Astrocyte (in vitro differentiated cells and primary cell): ENCODE measurements around the gene PLBD1. TPM values are rescaled to one million over a fixed set of nuclear protein-coding genes. Genes with fewer than 3 reads are reported as not detected.

Experiments
- DNase-seq: peaks from one replicate; pipeline ENCODE4 v3.0.0-alpha.2; 2010; ENCODE audit warnings: low read depth
- FAIRE-seq: peaks from 2 replicates; lab custom pipeline; 2011; peaks lifted over from hg19 to GRCh38; lab: Jason Lieb, UNC
- H2AFZ ChIP-seq: 2 replicates; pipeline ENCODE4 v1.6.0; 2012; ENCODE audit warnings: low read depth, low read length, inconsistent platforms
- H3K27ac ChIP-seq: 2 replicates; pipeline ENCODE4 v1.5.1; 2011; ENCODE audit warnings: low read depth, low read length, inconsistent platforms
- H3K27me3 ChIP-seq: 2 replicates; pipeline ENCODE4 v1.6.0; 2011; ENCODE audit warnings: low read length, inconsistent platforms; ENCODE audit not compliant: insufficient read depth
- H3K36me3 ChIP-seq: 2 replicates; pipeline ENCODE4 v1.5.1; 2011; ENCODE audit warnings: low read length, inconsistent platforms; ENCODE audit not compliant: insufficient read depth
- H3K4me1 ChIP-seq: 2 replicates; pipeline ENCODE4 v1.5.1; 2011; ENCODE audit warnings: low read length, inconsistent platforms; ENCODE audit not compliant: insufficient read depth
- H3K4me2 ChIP-seq: 2 replicates; pipeline ENCODE4 v1.6.0; 2012; ENCODE audit warnings: low read length, inconsistent platforms
- H3K4me3 ChIP-seq: 2 replicates; pipeline ENCODE4 v1.5.1; 2011; ENCODE audit warnings: low read depth, mild to moderate bottlenecking, low read length, inconsistent platforms; ENCODE audit not compliant: insufficient read depth
- H3K79me2 ChIP-seq: 2 replicates; pipeline ENCODE4 v1.6.0; 2012; ENCODE audit warnings: mild to moderate bottlenecking, low read length, inconsistent platforms; ENCODE audit not compliant: insufficient read depth
- H3K9ac ChIP-seq: 2 replicates; pipeline ENCODE4 v1.6.0; 2012; ENCODE audit warnings: mild to moderate bottlenecking, low read length, inconsistent platforms
- H3K9me3 ChIP-seq: 2 replicates; pipeline ENCODE4 v1.5.1; 2012; ENCODE audit warnings: low read depth, mild to moderate bottlenecking, low read length, inconsistent platforms; ENCODE audit not compliant: insufficient read depth
- H4K20me1 ChIP-seq: 2 replicates; pipeline ENCODE4 v1.6.0; 2012; ENCODE audit warnings: low read length, inconsistent platforms; ENCODE audit not compliant: insufficient read depth
- H3K27ac Mint-ChIP-seq: one replicate; pipeline ENCODE4 v1.8.0; 2021; ENCODE audit warnings: mild to moderate bottlenecking, mixed read lengths; ENCODE audit not compliant: unreplicated experiment
- H3K27me3 Mint-ChIP-seq: one replicate; pipeline ENCODE4 v1.8.0; 2021; ENCODE audit warnings: low read depth, mixed read lengths; ENCODE audit not compliant: unreplicated experiment
- H3K36me3 Mint-ChIP-seq: one replicate; pipeline ENCODE4 v1.8.0; 2021; ENCODE audit warnings: low read depth, mixed read lengths; ENCODE audit not compliant: unreplicated experiment
- H3K4me1 Mint-ChIP-seq: one replicate; pipeline ENCODE4 v1.8.0; 2021; ENCODE audit warnings: low read depth, mixed read lengths; ENCODE audit not compliant: unreplicated experiment
- H3K4me3 Mint-ChIP-seq: one replicate; pipeline ENCODE4 v1.8.0; 2021; ENCODE audit warnings: mild to moderate bottlenecking, moderate library complexity, mixed read lengths; ENCODE audit not compliant: unreplicated experiment
- H3K9me3 Mint-ChIP-seq: one replicate; pipeline ENCODE4 v1.8.0; 2021; ENCODE audit warnings: mild to moderate bottlenecking, mixed read lengths; ENCODE audit not compliant: unreplicated experiment
- EZH2 ChIP-seq: IDR thresholded peaks from 2 replicates; pipeline ENCODE4 v1.6.1; 2012; ENCODE audit warnings: mild to moderate bottlenecking, low read length, inconsistent platforms; ENCODE audit not compliant: insufficient read depth
- total RNA-seq: library from RNA; stranded (reverse); gene quantifications from 2 replicates; pipeline ENCODE4 v1.2.1, GENCODE V29; 2021
- TF ChIP-seq, protein P1 (sequence below): IDR thresholded peaks from 2 replicates; pipeline ENCODE4 v1.5.1; 2011; ENCODE audit warnings: low read depth, mild to moderate bottlenecking, inconsistent platforms, low read length, moderate library complexity; ENCODE audit not compliant: insufficient read depth

Gene PLBD1
- total RNA-seq, 1 donor from 2014 or later, result 0.57 TPM

DNA sequence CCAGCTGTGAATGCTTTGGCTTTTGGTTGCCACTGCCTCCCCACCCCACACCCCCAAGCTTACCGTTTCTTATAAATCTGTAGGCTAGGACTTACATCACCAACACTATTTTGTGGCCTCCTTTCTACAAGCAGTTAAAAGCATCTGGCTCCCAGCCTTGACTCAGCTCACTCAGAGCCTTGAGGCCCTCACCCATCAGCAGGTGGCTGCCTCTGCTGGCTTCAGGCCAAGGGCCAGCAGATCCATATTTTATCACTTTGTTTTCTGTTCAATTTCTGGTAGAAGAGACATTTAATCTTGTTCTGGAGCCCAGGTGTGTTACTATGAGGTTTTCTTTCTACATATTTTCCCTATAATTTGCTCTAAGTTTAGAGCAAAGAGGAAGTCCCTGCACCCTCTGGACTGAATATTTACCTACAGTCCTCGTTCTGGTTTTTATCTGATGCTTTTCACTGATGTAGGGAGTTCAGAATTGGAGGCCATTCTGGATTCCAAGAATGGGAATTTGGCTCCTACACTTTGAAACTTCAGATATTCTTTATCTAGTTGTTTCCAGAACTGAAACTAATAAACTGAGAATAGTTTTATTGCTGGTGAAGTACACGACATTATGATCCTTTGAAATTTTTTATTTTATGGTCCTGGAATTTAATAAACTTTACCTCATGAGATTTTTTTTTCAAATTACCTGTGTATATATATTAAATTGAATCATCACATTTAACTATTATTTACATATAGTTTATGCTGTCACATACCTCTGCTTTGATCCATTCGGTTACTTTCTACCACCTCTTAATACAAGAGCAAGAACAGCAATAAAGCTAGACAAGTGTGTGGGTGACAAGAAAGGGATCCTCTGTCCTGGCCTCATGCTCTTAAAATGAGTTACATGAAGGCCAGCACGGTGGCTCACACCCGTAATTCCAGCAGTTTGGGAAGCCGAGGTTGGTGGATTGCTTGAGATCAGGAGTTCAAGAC lies 22.2 kb downstream of the PLBD1 start:
- H3K4me2 ChIP-seq, result no peak overlapping the region
- H3K4me1 Mint-ChIP-seq, result no peaks in the 10 kb centered on the region
- no peaks in the 10 kb centered on the region for H3K27me3 ChIP-seq
- H3K4me1 ChIP-seq, result no peaks in the 10 kb centered on the region
- H4K20me1 ChIP-seq, result no peaks in the 10 kb centered on the region
- H3K27me3 Mint-ChIP-seq, result peaks cover 3% of the 10 kb centered on the region
- FAIRE-seq (no peak), DNase-seq (no peak)
- no peaks in the 10 kb centered on the region for H3K36me3 Mint-ChIP-seq
- H3K9me3 Mint-ChIP-seq, result peaks cover 2% of the 10 kb centered on the region
- H2AFZ ChIP-seq, result no peak overlapping the region
- no peaks in the 10 kb centered on the region for H3K9me3 ChIP-seq
- H3K27ac Mint-ChIP-seq, result no peak overlapping the region
- no peak overlapping the region for H3K4me3 ChIP-seq
- H3K9ac ChIP-seq, result no peak overlapping the region
- no peak overlapping the region for H3K27ac ChIP-seq
- no peaks in the 10 kb centered on the region for H3K79me2 ChIP-seq
- TF ChIP-seq, protein P1, sequence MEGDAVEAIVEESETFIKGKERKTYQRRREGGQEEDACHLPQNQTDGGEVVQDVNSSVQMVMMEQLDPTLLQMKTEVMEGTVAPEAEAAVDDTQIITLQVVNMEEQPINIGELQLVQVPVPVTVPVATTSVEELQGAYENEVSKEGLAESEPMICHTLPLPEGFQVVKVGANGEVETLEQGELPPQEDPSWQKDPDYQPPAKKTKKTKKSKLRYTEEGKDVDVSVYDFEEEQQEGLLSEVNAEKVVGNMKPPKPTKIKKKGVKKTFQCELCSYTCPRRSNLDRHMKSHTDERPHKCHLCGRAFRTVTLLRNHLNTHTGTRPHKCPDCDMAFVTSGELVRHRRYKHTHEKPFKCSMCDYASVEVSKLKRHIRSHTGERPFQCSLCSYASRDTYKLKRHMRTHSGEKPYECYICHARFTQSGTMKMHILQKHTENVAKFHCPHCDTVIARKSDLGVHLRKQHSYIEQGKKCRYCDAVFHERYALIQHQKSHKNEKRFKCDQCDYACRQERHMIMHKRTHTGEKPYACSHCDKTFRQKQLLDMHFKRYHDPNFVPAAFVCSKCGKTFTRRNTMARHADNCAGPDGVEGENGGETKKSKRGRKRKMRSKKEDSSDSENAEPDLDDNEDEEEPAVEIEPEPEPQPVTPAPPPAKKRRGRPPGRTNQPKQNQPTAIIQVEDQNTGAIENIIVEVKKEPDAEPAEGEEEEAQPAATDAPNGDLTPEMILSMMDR, result no peak
- no peak for TF ChIP-seq EZH2
- H3K36me3 ChIP-seq, result no peaks in the 10 kb centered on the region
- no peak overlapping the region for H3K4me3 Mint-ChIP-seq

DNA sequence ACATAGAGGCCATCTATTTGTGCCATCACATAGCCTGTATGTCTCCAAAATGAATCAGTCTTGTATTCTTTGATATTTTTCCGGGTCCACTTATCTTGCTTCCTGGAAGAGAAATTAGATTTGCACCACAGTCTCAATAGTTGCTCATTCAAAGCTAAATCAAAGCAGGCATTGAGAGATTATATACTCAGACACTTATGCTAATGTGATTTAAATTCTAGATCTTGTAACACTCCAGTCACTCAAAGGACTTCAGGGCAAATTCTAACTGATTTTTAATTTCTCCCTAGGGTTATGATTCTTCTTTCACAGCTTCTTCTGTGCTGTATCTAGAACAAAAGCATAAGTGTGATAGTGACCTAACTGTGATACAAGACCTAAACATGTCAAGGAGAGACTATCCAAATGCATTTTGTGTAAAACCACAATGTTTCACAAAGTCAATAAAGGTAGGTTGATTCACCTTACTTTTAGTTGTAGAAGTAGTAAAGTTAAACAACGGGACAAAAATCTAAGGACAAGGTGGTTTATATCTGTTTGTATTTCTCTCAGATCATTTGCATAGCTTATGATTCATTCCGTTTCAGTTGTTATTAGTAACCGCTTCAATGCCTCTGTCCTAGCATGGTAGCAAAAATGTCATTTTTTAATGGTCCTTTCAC lies 26.8 kb downstream of the PLBD1 start:
- Mint-ChIP-seq H3K4me3 (no peak overlapping the region), H3K27ac (no peak overlapping the region), H3K9me3 (no peaks in the 10 kb centered on the region), H3K36me3 (no peaks in the 10 kb centered on the region), H3K4me1 (no peaks in the 10 kb centered on the region), H3K27me3 (no peaks in the 10 kb centered on the region)
- no peaks in the 10 kb centered on the region for H3K4me1 ChIP-seq
- H4K20me1 ChIP-seq, result no peaks in the 10 kb centered on the region
- FAIRE-seq (no peak), DNase-seq (no peak)
- H3K27me3 ChIP-seq, result no peaks in the 10 kb centered on the region
- no peaks in the 10 kb centered on the region for H3K9me3 ChIP-seq
- H3K9ac ChIP-seq, result no peak overlapping the region
- H2AFZ ChIP-seq, result no peak overlapping the region
- TF ChIP-seq EZH2, result no peak
- TF ChIP-seq, protein P1, result no peak
- H3K4me2 ChIP-seq, result no peak overlapping the region
- no peak overlapping the region for H3K4me3 ChIP-seq
- H3K36me3 ChIP-seq, result no peaks in the 10 kb centered on the region
- no peaks in the 10 kb centered on the region for H3K79me2 ChIP-seq
- no peak overlapping the region for H3K27ac ChIP-seq
